WI38 (cell line): ENCODE measurements around the gene KPNA2.

Experiments used
- H3K4me3 ChIP-seq: 2 replicates; pipeline ENCODE4 v1.5.1; 2011; ENCODE audit warnings: low read depth, mild to moderate bottlenecking, control low read depth, low read length
- CTCF ChIP-seq: IDR thresholded peaks from 2 replicates; pipeline ENCODE4 v1.5.1; 2012; ENCODE audit warnings: low read depth, mild to moderate bottlenecking, control low read depth, low read length

Gene KPNA2

GRCh38 chr17:67995570-67996263 lies 39.8 kb upstream of the KPNA2 start:
- H3K4me3 ChIP-seq: peak overlapping the region; percentile 55

GRCh38 chr17:67996301-67997171 lies 39.0 kb upstream of the KPNA2 start, which contains the start of gene C17orf58:
Gene C17orf58 (minus strand): TSS chr17:67996469. CDS start chr17:67996198, 271 bp downstream.
- H3K4me3 ChIP-seq: peak within 1 kb of the TSS; percentile 55

More at GRCh38 chr17:67995570-67996263, 39.8 kb upstream of the KPNA2 start:
- TF ChIP-seq CTCF: no peak

DNA sequence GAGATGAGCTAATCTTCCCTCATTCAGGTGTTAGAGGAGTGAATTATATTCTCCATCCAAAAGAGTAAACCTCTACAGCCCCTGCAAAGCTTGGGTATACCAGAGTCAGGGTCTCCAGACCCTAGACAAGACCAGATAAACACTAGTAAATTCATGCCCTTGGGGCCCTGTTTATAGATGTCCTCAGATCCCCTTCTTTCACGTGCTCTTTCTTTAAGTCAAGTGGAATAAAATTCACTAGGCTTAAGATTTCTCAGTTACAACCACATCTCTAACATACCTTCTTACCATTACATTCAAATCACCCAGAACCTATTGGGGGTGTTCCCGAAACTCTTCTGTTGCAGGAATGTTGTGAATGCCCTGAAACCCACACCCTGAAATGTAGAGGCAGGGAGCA lies 37.1 kb upstream of the KPNA2 start:
- H3K4me3 ChIP-seq: no peak overlapping the region
- TF ChIP-seq CTCF: no peak

DNA sequence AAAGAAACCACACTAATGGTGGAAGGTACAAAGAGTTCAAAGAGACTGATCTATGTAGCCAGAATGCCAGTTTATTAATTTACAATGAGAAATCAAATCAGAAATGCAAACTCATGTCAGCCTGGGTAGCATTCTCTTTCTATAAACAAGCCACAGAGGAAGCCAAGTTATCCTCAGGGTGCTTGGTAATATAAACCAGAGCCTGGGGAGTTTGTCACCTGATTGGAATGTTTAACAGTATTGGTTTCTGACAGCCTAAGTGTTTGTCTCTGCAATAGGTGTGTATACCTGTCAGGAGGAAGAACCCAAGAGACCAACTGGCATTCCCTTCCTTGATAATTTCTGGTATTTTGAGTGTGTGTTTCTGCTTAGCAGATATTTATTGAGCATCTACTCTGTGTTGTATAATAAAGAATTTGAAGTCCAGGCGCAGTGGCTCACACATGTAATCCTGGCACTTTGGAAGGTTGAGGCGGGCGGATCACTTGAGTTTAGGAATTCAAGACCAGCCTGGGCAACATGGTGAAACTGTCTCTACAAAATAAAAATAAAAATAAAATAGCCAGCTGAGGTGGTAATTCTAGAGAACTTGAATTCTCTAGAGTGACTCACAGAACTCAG lies 36.1 kb upstream of the KPNA2 start:
- no peak for TF ChIP-seq CTCF
- H3K4me3 ChIP-seq: no peak overlapping the region

DNA sequence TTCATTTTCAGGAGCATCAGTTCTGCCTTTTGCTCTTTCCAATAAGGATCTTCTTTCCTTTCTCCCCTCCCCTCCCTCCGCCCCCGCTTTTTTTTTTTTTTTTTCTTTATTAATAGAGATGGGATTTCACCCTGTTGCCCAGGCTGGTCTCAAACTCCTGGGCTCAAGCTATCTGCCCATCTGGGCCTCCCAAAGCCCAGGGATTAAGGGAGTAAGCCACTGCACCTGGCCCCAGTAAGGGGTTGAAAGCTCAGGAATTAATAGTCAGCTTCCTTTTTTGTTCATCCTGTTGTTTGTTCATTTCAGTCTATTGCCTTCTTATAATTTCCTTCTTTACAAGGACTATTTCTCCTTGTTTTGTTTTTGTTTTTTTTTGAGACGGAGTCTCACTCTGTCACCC lies 31.3 kb upstream of the KPNA2 start:
- H3K4me3 ChIP-seq: no peak overlapping the region
- no peak for TF ChIP-seq CTCF

DNA sequence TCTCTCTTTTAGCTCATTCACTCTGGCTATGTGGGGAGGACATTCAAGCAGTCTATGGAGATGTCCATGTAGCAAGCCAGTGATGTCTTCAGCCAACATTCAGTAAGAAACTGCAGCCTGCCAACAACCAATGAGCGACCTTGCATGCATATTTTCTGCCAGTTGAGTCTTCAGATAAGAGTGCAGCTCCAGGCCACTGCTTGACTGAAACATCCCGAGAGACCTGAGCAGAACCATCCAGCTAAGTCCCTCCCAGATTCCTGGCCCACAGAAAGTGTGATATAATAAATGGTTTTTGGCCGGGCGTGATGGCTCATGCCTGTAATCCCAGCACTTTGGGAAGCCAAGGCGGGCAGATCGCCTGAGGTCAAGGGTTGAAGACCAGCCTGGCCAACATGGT lies 28.7 kb upstream of the KPNA2 start:
- no peak overlapping the region for H3K4me3 ChIP-seq
- no peak for TF ChIP-seq CTCF

GRCh38 chr17:68011199-68011665 lies 24.3 kb upstream of the KPNA2 start:
- no peak overlapping the region for H3K4me3 ChIP-seq
- peak; percentile 51 for TF ChIP-seq CTCF
